ENCODE measurements around the gene RPTOR.

Gene RPTOR

GRCh38 chr17:80668375-80669148, 123.9 kb downstream of the RPTOR start:
- no peak for DNase-seq

GRCh38 chr17:80671039-80671824, 126.6 kb downstream of the RPTOR start:
- DNase-seq: no peak

GRCh38 chr17:80671825-80672110, 127.1 kb downstream of the RPTOR start:
- no peak for DNase-seq

GRCh38 chr17:80673152-80673920, 128.7 kb downstream of the RPTOR start:
- DNase-seq: no peak

GRCh38 chr17:80675438-80676095, 130.9 kb downstream of the RPTOR start:
- no peak for DNase-seq

GRCh38 chr17:80676096-80676466, 131.4 kb downstream of the RPTOR start:
- no peak for DNase-seq

- no peak for DNase-seq
Measured at GRCh38 chr17:80676564-80676963, 131.9 kb downstream of the RPTOR start.

GRCh38 chr17:80677214-80677756, 132.6 kb downstream of the RPTOR start:
- DNase-seq: no peak

- no peak for DNase-seq
Measured at GRCh38 chr17:80679816-80680215, 135.2 kb downstream of the RPTOR start.

- no peak for DNase-seq
Measured at GRCh38 chr17:80681215-80681614, 136.6 kb downstream of the RPTOR start.

- DNase-seq: no peak
Measured at GRCh38 chr17:80682372-80682771, 137.7 kb downstream of the RPTOR start.

GRCh38 chr17:80683625-80684104, 139.0 kb downstream of the RPTOR start:
- DNase-seq: no peak

- no peak for DNase-seq
Measured at GRCh38 chr17:80687839-80688238, 143.2 kb downstream of the RPTOR start.

GRCh38 chr17:80689129-80689619, 144.5 kb downstream of the RPTOR start:
- DNase-seq: no peak

GRCh38 chr17:80691784-80692183, 147.1 kb downstream of the RPTOR start:
- DNase-seq: no peak

GRCh38 chr17:80692931-80693467, 148.4 kb downstream of the RPTOR start:
- no peak for DNase-seq

- DNase-seq: no peak
Measured at GRCh38 chr17:80693511-80693910, 148.9 kb downstream of the RPTOR start.

GRCh38 chr17:80694085-80694991, 149.7 kb downstream of the RPTOR start:
- no peak for DNase-seq

- DNase-seq: no peak
Measured at GRCh38 chr17:80694992-80695912, 150.6 kb downstream of the RPTOR start.

GRCh38 chr17:80695979-80696378, 151.3 kb downstream of the RPTOR start:
- no peak for DNase-seq
